Breast epithelium (tissue), 4 donors: ENCODE data around the gene HOXC5. TPM values are rescaled to one million over a fixed set of nuclear protein-coding genes. Genes with fewer than 3 reads are reported as not detected.

ENCODE experiments used
- DNase-seq, 2 donors: peaks; one replicate each; pipeline ENCODE4 v3.0.0-alpha.2; 2019; ENCODE audit warnings: low spot score in 2 of 2
- H3K27ac ChIP-seq, 2 donors: fragments of 200-600 bp; sonication (generic) in 1 of 2; one replicate each; pipeline ENCODE4 v1.5.1; 2016 to 2019; ENCODE audit warnings: mild to moderate bottlenecking in 1 of 2
- H3K27me3 ChIP-seq, 2 donors: fragments of 200-600 bp; sonication (generic) in 1 of 2; one replicate each; pipeline versions ENCODE4 v1.5.1 to v1.6.0; 2017 to 2019; ENCODE audit warnings: control low read depth in 1 of 2, mild to moderate bottlenecking in 1 of 2
- H3K36me3 ChIP-seq: fragments of 200-600 bp; one replicate; pipeline ENCODE4 v1.5.1; 2019
- H3K4me1 ChIP-seq, 2 donors: fragments of 200-600 bp; sonication (generic); one replicate each; pipeline ENCODE4 v1.5.1; 2016 to 2019; ENCODE audit warnings: control low read depth in 1 of 2
- H3K4me3 ChIP-seq, 3 donors: fragments of 200-600 bp; sonication (generic); 1 replicate in 2 of 3; 2 replicates in 1 of 3; pipeline ENCODE4 v1.5.1; 2016 to 2019; ENCODE audit warnings: mild to moderate bottlenecking in 3 of 3, moderate library complexity in 2 of 3
- H3K9me3 ChIP-seq, 2 donors: fragments of 200-600 bp; sonication (generic) in 1 of 2; one replicate each; pipeline ENCODE4 v1.5.1; 2016 to 2019; ENCODE audit warnings: control low read depth in 1 of 2
- POLR2A ChIP-seq: fragments of 450-650 bp; IDR thresholded peaks from one replicate; pipeline ENCODE4 v1.6.1; 2016; ENCODE audit warnings: antibody characterized with exemption, mild to moderate bottlenecking, moderate library complexity
- POLR2AphosphoS5 ChIP-seq, 3 donors: sonication (generic); formaldehyde crosslinking; IDR thresholded peaks; one replicate each; pipeline ENCODE4 v1.6.1; 2017; ENCODE audit warnings: antibody characterized with exemption in 3 of 3
- intact Hi-C: fragments of 100-400 bp; cut with DNase I; formaldehyde crosslinking; loops from one replicate; pipeline ENCODE4 v1.15.1; 2023; ENCODE audit warnings: low total_unique reads
- total RNA-seq, 3 donors: library from RNA; depleted of rRNA; stranded (reverse); fragments of >200 nt; gene quantifications; one replicate each; pipeline ENCODE4 v1.1.0, GENCODE V29; 2016
- TF ChIP-seq, protein P1 (sequence below), 3 donors: fragments of 450-650 bp; IDR thresholded peaks; one replicate each; pipeline ENCODE4 v1.5.1; 2016 to 2017; ENCODE audit warnings: antibody characterized with exemption in 3 of 3, mild to moderate bottlenecking in 3 of 3, moderate library complexity in 3 of 3

HOXC5 gene
- total RNA-seq, 3 donors from 2014 or later = 0.73 to 0.98 (median 0.96) TPM

DNA sequence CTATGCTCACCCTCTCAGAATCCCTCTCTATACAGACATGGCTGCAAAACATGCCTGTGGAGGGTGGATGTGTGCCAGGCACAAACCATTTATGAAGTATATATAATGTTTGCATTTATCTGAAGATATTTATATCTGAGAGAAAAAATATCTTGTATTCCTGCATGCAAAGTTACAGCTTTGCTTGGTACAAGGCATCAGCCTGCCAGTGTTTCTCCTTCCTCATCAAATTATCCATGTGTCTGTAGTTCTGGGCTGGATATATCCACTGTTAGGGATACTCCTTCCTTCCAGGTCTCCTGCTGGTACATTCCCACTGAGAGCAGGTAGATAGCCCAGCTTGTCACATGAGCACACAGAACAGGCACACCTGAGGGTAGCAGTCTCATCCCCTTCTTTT, 32.8 kb downstream of the HOXC5 start:
- no peak overlapping the region for H3K4me3 ChIP-seq
- H3K27ac ChIP-seq = no peak overlapping the region
- TF ChIP-seq POLR2AphosphoS5 (IDR thresholded peaks at IDR 0.05) (no peak), POLR2A (no peak)
- TF ChIP-seq, protein P1, sequence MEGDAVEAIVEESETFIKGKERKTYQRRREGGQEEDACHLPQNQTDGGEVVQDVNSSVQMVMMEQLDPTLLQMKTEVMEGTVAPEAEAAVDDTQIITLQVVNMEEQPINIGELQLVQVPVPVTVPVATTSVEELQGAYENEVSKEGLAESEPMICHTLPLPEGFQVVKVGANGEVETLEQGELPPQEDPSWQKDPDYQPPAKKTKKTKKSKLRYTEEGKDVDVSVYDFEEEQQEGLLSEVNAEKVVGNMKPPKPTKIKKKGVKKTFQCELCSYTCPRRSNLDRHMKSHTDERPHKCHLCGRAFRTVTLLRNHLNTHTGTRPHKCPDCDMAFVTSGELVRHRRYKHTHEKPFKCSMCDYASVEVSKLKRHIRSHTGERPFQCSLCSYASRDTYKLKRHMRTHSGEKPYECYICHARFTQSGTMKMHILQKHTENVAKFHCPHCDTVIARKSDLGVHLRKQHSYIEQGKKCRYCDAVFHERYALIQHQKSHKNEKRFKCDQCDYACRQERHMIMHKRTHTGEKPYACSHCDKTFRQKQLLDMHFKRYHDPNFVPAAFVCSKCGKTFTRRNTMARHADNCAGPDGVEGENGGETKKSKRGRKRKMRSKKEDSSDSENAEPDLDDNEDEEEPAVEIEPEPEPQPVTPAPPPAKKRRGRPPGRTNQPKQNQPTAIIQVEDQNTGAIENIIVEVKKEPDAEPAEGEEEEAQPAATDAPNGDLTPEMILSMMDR (IDR thresholded peaks at IDR 0.05) = no peak
- no peaks in the 10 kb centered on the region for H3K27me3 ChIP-seq
- no peaks in the 10 kb centered on the region for H3K9me3 ChIP-seq
- no peaks in the 10 kb centered on the region for H3K4me1 ChIP-seq
- intact Hi-C loops = no loop called here
- no peak for DNase-seq
- no peaks in the 10 kb centered on the region for H3K36me3 ChIP-seq

DNA sequence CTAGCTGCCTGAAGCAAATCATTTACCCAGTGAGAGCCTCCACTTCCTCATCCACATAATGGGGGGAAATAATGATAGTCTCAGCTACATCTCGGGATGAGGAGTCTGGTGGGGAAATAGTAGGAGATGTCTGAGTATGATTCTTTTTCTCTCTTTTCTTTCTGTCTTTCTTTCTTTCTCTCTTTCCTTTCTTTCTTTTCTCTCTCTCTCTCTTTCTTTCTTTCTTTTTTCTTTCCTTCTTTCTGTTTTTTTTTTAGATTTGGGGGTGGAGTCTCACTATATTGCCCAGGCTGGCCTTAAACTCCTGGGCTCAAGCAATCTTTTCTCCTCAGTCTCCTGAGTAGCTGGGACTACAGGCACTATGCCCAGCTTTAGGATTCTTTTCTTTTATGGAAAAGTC, 33.6 kb downstream of the HOXC5 start:
- TF ChIP-seq POLR2AphosphoS5 (IDR thresholded peaks at IDR 0.05) (no peak), POLR2A (no peak)
- TF ChIP-seq, protein P1 (IDR thresholded peaks at IDR 0.05) = no peak
- Histone ChIP-seq H3K4me3 (no peak overlapping the region), H3K27me3 (no peaks in the 10 kb centered on the region), H3K36me3 (no peaks in the 10 kb centered on the region), H3K9me3 (no peaks in the 10 kb centered on the region), H3K27ac (no peak overlapping the region), H3K4me1 (no peaks in the 10 kb centered on the region)
- intact Hi-C loops = no loop called here
- DNase-seq = no peak

DNA sequence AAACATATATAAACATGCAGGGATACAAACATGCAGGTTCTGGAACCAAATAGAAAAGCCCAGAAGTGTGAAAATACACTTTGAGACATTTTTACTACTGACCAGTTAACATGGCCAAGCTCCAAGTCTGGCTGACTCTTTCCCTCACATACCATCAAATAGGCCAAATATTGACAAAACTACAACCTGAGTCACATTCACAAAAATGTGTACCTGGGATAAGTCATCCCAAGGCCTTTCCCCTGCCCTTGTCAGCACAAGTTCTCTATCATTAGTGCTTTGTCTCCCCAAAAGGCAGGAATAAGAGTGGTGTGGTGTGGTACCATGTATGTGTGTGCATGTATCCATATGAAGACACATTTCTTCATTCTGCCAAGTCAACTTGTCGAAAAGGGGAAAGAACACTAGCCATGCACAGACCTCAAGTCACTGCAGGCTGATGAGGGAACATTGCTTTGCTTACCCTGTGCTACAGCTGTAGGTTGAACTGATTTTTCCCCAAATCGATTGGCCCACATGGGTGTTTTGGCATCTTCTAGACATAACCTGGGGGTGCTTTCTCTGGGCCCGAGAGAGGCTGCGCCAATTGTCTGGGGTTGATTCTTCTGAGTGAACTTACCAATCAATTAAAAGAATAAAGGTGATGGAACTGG, 35.7 kb downstream of the HOXC5 start:
- Histone ChIP-seq H3K9me3 (no peaks in the 10 kb centered on the region), H3K4me3 (no peak overlapping the region), H3K27me3 (no peaks in the 10 kb centered on the region), H3K4me1 (no peaks in the 10 kb centered on the region), H3K36me3 (no peaks in the 10 kb centered on the region), H3K27ac (no peak overlapping the region)
- TF ChIP-seq POLR2AphosphoS5 (IDR thresholded peaks at IDR 0.05) = no peak
- no peak for TF ChIP-seq POLR2A
- TF ChIP-seq, protein P1 (IDR thresholded peaks at IDR 0.05) = no peak
- DNase-seq = no peak
- intact Hi-C loops = no loop called here

DNA sequence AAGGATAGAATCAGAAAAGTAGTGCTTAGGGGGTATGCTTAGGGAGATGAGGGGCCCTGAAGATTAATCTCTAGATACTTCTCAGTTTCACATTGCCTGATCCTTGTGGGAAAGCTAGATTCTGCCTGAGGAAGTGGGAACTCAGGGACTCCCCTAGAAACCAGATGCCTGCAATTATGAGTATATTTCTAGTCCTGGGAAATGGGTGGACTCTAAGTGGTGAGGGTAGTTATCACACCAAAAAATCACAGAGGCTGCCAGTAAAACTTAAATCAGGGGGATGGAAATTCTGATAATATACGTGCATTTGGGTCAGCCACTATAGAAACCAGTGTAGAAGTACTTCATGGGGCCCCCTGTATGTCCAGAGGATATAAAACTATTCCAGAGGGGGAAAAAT, 39.1 kb downstream of the HOXC5 start:
- Histone ChIP-seq H3K36me3 (no peaks in the 10 kb centered on the region), H3K4me3 (no peak overlapping the region), H3K27ac (no peak overlapping the region), H3K9me3 (no peaks in the 10 kb centered on the region), H3K27me3 (no peaks in the 10 kb centered on the region), H3K4me1 (no peaks in the 10 kb centered on the region)
- intact Hi-C loops = no loop called here
- TF ChIP-seq POLR2AphosphoS5 (IDR thresholded peaks at IDR 0.05) (no peak), POLR2A (no peak)
- TF ChIP-seq, protein P1 (IDR thresholded peaks at IDR 0.05) = no peak
- no peak for DNase-seq

DNA sequence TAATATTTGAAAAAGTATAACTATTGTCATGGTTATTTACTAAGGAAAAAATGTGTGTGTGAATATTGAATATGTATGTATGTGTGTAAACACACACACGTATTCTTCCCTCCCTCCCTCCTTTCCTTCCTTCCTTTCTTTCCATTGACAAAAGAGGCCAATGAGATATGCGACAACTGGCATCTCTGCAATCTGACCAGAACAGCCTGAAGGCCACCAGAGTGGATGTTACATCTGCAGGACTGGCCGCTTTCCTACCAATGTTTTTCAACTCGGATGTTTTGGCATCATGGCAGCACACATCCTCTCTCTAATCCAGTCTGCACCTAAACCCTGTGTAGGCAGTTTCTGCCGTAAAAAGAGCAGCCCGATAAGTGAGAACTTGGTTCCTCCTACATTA, 41.5 kb downstream of the HOXC5 start:
- Histone ChIP-seq H3K4me1 (no peaks in the 10 kb centered on the region), H3K9me3 (no peaks in the 10 kb centered on the region), H3K36me3 (no peaks in the 10 kb centered on the region), H3K4me3 (no peak overlapping the region), H3K27ac (no peak overlapping the region), H3K27me3 (no peaks in the 10 kb centered on the region)
- no peak for DNase-seq
- TF ChIP-seq POLR2A (no peak), POLR2AphosphoS5 (IDR thresholded peaks at IDR 0.05) (no peak)
- TF ChIP-seq, protein P1 (IDR thresholded peaks at IDR 0.05) = no peak
- intact Hi-C loops = no loop called here
